Left ventricle myocardium inferior (tissue), 1 donor: Measurements from ENCODE around the gene LIN7A. TPM values are rescaled to one million over a fixed set of nuclear protein-coding genes. Genes with fewer than 3 reads are reported as not detected.
"Not testable (repeated sequence)": the region's sequence is repeated elsewhere in the genome, so short reads cannot be mapped to it uniquely, and the experiment has no call there.

Experiments
- DNase-seq: peaks from one replicate; pipeline ENCODE4 v3.0.0-alpha.2; 2020
- H3K27ac ChIP-seq: fragments of 200-600 bp; replicated peaks from 2 replicates; pipeline ENCODE4 v1.8.0; 2021
- H3K27me3 ChIP-seq: fragments of 200-600 bp; 2 replicates; pipeline ENCODE4 v1.8.0; 2021; ENCODE audit warnings: low read depth
- H3K36me3 ChIP-seq: fragments of 200-600 bp; 2 replicates; pipeline ENCODE4 v1.8.0; 2021
- H3K4me1 ChIP-seq: fragments of 200-600 bp; 2 replicates; pipeline ENCODE4 v1.8.0; 2021
- H3K4me3 ChIP-seq: fragments of 200-600 bp; 2 replicates; pipeline ENCODE4 v1.8.0; 2021; ENCODE audit warnings: mild to moderate bottlenecking, moderate library complexity
- H3K9me3 ChIP-seq: fragments of 200-600 bp; replicated peaks from 2 replicates; pipeline ENCODE4 v1.8.0; 2021
- intact Hi-C: fragments of 100-400 bp; cut with micrococcal nuclease; formaldehyde crosslinking; loops from one replicate; pipeline ENCODE4 v1.11.0; 2022
- total RNA-seq: library from RNA; stranded (reverse); fragmentation: NEBNext Ultra II Directional; extraction: Animal tissue kit (Norgen Biotek cat#: 25700); gene quantifications from one replicate; pipeline ENCODE4 v1.2.1, GENCODE V29; 2021
- TF ChIP-seq, protein P1 (sequence below): fragments of 200-600 bp; IDR thresholded peaks from 2 replicates; pipeline ENCODE4 v1.8.0; 2021; ENCODE audit warnings: antibody characterized with exemption, mild to moderate bottlenecking, borderline replicate concordance
- donor health status: DM: no; HTN: yes; CAD: no; lungs with severe emphysema.

LIN7A gene
- total RNA-seq, 1 donor from 2014 or later, result 11.9 TPM

GRCh38 chr12:80892597-80893445 lies 44.9 kb downstream of the LIN7A start:
- no peaks in the 10 kb centered on the region for H3K36me3 ChIP-seq
- TF ChIP-seq, protein P1, sequence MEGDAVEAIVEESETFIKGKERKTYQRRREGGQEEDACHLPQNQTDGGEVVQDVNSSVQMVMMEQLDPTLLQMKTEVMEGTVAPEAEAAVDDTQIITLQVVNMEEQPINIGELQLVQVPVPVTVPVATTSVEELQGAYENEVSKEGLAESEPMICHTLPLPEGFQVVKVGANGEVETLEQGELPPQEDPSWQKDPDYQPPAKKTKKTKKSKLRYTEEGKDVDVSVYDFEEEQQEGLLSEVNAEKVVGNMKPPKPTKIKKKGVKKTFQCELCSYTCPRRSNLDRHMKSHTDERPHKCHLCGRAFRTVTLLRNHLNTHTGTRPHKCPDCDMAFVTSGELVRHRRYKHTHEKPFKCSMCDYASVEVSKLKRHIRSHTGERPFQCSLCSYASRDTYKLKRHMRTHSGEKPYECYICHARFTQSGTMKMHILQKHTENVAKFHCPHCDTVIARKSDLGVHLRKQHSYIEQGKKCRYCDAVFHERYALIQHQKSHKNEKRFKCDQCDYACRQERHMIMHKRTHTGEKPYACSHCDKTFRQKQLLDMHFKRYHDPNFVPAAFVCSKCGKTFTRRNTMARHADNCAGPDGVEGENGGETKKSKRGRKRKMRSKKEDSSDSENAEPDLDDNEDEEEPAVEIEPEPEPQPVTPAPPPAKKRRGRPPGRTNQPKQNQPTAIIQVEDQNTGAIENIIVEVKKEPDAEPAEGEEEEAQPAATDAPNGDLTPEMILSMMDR, result no peak
- no peaks in the 10 kb centered on the region for H3K9me3 ChIP-seq
- H3K4me1 ChIP-seq, result peaks cover 19% of the 10 kb centered on the region
- H3K4me3 ChIP-seq, result no peak overlapping the region
- no peaks in the 10 kb centered on the region for H3K27me3 ChIP-seq
- H3K27ac ChIP-seq, result no peak overlapping the region
- DNase-seq, result no peak
- intact Hi-C loops, result no loop called here

DNA sequence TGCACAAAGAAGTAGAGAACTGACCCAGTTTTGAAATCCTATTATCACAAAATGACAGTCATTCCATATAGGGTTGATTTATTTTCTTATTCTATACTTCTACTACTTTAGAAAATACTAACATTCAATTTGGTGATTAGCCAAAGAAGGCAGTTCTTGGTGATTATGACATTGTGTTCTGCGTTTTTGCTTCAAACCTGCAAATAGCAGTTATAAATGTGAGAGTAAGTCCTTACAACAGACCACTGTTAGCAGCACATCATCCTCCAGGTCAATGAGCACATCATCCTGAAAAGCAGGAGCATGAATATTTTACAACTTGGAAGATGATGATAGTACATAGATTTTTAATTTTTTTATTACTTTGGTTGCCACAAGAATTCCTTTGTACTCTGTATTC lies 53.1 kb downstream of the LIN7A start:
- peaks cover 13% of the 10 kb centered on the region for H3K4me1 ChIP-seq
- H3K4me3 ChIP-seq, result no peak overlapping the region
- H3K36me3 ChIP-seq, result no peaks in the 10 kb centered on the region
- H3K27me3 ChIP-seq, result no peaks in the 10 kb centered on the region
- H3K27ac ChIP-seq, result no peak overlapping the region
- TF ChIP-seq, protein P1, result no peak
- intact Hi-C loops, result no loop called here
- no peak for DNase-seq
- no peaks in the 10 kb centered on the region for H3K9me3 ChIP-seq

- peaks cover 34% of the 10 kb centered on the region for H3K4me1 ChIP-seq
- intact Hi-C loops, result no loop called here
- H3K36me3 ChIP-seq, result no peaks in the 10 kb centered on the region
- H3K4me3 ChIP-seq, result no peak overlapping the region
- no peak for DNase-seq
- peak overlapping the region; percentile 15 for H3K27ac ChIP-seq
- H3K27me3 ChIP-seq, result no peaks in the 10 kb centered on the region
- TF ChIP-seq, protein P1, result no peak
- H3K9me3 ChIP-seq, result no peaks in the 10 kb centered on the region
Observed at GRCh38 chr12:80881106-80881505, 56.6 kb downstream of the LIN7A start.

- H3K9me3 ChIP-seq, intact Hi-C loops, H3K36me3 ChIP-seq, DNase-seq, H3K27me3 ChIP-seq: not testable (repeated sequence)
- H3K4me1 ChIP-seq, result peaks cover 34% of the 10 kb centered on the region
- peak overlapping the region; percentile 91 for H3K27ac ChIP-seq
- peak overlapping the region; percentile 53 for H3K4me3 ChIP-seq
Observed at GRCh38 chr12:80878452-80878851, 59.3 kb downstream of the LIN7A start.

DNA sequence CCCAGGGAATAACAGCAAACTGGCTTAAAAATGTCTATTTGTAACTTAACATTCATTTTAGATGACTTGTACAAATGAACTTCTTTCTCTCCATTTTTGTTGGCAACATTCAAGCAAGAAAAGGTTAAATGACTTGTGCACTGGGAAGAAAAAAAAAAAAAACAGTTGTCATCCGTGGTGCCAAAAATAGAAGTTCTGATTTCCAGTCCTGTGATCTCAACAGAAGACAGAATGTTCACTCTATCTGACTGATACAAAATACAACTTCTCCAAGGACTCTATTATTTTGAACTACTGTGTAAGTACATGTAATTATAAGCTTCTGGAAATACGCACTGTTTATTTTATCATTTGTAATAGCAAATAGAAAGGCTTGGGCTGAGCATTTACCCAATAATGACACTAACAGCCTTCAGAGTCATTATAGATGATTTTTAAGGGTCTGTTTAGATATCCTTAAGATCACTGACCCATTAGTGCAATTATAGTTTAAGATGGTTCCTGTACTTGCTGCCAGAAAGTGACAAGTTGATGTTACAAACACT lies 59.9 kb downstream of the LIN7A start:
- intact Hi-C loops, result no loop called here
- no peak for DNase-seq
- H3K27me3 ChIP-seq, result no peaks in the 10 kb centered on the region
- H3K4me1 ChIP-seq, result peaks cover 34% of the 10 kb centered on the region
- no peaks in the 10 kb centered on the region for H3K9me3 ChIP-seq
- peak overlapping the region; percentile 53 for H3K4me3 ChIP-seq
- TF ChIP-seq, protein P1, result no peak
- H3K36me3 ChIP-seq, result no peaks in the 10 kb centered on the region
- peak overlapping the region; percentile 91 for H3K27ac ChIP-seq

- intact Hi-C loops, result no loop called here
- no peaks in the 10 kb centered on the region for H3K9me3 ChIP-seq
- DNase-seq, result no peak
- TF ChIP-seq, protein P1, result no peak
- H3K27me3 ChIP-seq, result no peaks in the 10 kb centered on the region
- H3K4me1 ChIP-seq, result peaks cover under 1% of the 10 kb centered on the region
- no peaks in the 10 kb centered on the region for H3K36me3 ChIP-seq
- no peak overlapping the region for H3K27ac ChIP-seq
- no peak overlapping the region for H3K4me3 ChIP-seq
Observed at GRCh38 chr12:80872053-80872452, 65.7 kb downstream of the LIN7A start.
